GM12878 (cell line): ENCODE data around the gene NUDT1. TPM values are rescaled to one million over a fixed set of nuclear protein-coding genes. Genes with fewer than 3 reads are reported as not detected.

Experiments used
- EP300 ChIP-seq, 2 experiments: fragments of 150-350 bp in 1 of 2; IDR thresholded peaks; 2 replicates each; pipeline ENCODE4 v1.6.1; 2011 to 2012; ENCODE audit warnings: low read depth in 2 of 2, low read length in 2 of 2, borderline replicate concordance in 1 of 2, improper control_type of control experiment in 1 of 2, inconsistent platforms in 1 of 2; ENCODE audit not compliant: control insufficient read depth in 1 of 2
- FOXM1 ChIP-seq: IDR thresholded peaks from 2 replicates; pipeline ENCODE4 v1.6.1; 2012; ENCODE audit warnings: low read depth, mild to moderate bottlenecking, inconsistent platforms, low read length, moderate library complexity
- MTA3 ChIP-seq: IDR thresholded peaks from 2 replicates; pipeline ENCODE4 v1.6.1; 2012; ENCODE audit warnings: low read length, inconsistent platforms, borderline replicate concordance
- RB1 ChIP-seq: fragments of 450-650 bp; formaldehyde crosslinking; IDR thresholded peaks from 2 replicates; pipeline ENCODE4 v1.6.1; 2017; ENCODE audit warnings: mild to moderate bottlenecking, borderline replicate concordance
- polyA plus RNA-seq, 11 experiments: library from polyadenylated mRNA; depleted of rRNA in 4 of 11; unstranded in 6 of 11; stranded (reverse) in 5 of 11; fragments of >200 nt; fragmentation: Nextera tagmentation in 4 of 11; fragmentation: Illumina TruSeq in 1 of 11; extraction: Ambion mirVana in 4 of 11; extraction: Trizol in 1 of 11; gene quantifications; 1 replicate in 1 of 11; 2 replicates in 10 of 11; pipeline versions ENCODE4 v1.2.1 to v1.2.3, GENCODE V29; 2011 to 2016; ENCODE audit warnings: inconsistent platforms in 2 of 11, missing spikeins in 2 of 11, low read depth in 1 of 11
- total RNA-seq, 4 experiments: library from RNA; depleted of rRNA in 3 of 4; stranded (reverse); fragments of >200 nt in 3 of 4; fragmentation: Illumina TruSeq in 1 of 4; extraction: Trizol in 1 of 4; gene quantifications; 2 replicates each; pipeline versions ENCODE4 v1.2.1 to v1.2.3, GENCODE V29; 2013 to 2021
- TF ChIP-seq, protein P1 (sequence below): fragments of 150-350 bp; IDR thresholded peaks from 2 replicates; pipeline ENCODE4 v1.6.1; 2016; ENCODE audit warnings: low read depth, low read length
- TF ChIP-seq, protein P2 (sequence below): IDR thresholded peaks from 2 replicates; pipeline ENCODE4 v1.6.1; 2012; ENCODE audit warnings: improper control_type of control experiment, low read depth, low read length; ENCODE audit not compliant: insufficient replicate concordance
- TF ChIP-seq, protein P3 (sequence below): IDR thresholded peaks from 2 replicates; pipeline ENCODE4 v1.6.1; 2011; ENCODE audit warnings: mild to moderate bottlenecking, low read depth, low read length, moderate library complexity; ENCODE audit not compliant: insufficient replicate concordance
- TF ChIP-seq, protein P4 (sequence below): fragments of 450-650 bp; IDR thresholded peaks from 2 replicates; pipeline ENCODE4 v1.6.1; 2018; ENCODE audit warnings: mild to moderate bottlenecking, low read depth, moderate library complexity; ENCODE audit not compliant: partially characterized antibody
- TF ChIP-seq, protein P5 (sequence below): IDR thresholded peaks from 2 replicates; pipeline ENCODE4 v1.6.1; 2012; ENCODE audit warnings: low read depth, low read length, improper control_type of control experiment

The NUDT1 gene
- total and polyA plus RNA-seq, 10 of the 15 experiments (the other 5 are each of a cell fraction or from before 2014, with no cell fraction given) = 7.7 to 122 (median 59.2) TPM

DNA sequence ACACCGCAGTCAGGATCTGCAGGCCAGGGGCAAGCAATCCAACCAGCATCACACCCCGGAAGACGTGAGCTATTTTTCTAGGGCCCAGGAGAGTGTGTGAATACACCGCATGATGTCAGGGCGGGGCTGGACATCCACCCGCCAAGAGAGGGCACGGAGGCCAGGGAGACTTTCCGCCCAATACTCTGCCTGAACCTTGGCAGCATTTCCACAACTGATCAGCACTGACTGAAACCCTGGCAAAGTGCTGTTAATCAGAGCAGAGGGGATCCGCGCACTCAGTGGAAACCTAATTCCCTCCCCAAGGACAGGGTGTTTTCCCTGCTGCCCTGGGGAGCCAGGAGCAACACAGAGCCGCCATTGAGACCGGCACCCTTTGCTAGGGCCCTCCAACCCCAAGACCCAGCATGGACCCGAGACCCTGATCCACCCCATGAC is 17.5 kb upstream of the NUDT1 start (continued):
- TF ChIP-seq, protein P1, sequence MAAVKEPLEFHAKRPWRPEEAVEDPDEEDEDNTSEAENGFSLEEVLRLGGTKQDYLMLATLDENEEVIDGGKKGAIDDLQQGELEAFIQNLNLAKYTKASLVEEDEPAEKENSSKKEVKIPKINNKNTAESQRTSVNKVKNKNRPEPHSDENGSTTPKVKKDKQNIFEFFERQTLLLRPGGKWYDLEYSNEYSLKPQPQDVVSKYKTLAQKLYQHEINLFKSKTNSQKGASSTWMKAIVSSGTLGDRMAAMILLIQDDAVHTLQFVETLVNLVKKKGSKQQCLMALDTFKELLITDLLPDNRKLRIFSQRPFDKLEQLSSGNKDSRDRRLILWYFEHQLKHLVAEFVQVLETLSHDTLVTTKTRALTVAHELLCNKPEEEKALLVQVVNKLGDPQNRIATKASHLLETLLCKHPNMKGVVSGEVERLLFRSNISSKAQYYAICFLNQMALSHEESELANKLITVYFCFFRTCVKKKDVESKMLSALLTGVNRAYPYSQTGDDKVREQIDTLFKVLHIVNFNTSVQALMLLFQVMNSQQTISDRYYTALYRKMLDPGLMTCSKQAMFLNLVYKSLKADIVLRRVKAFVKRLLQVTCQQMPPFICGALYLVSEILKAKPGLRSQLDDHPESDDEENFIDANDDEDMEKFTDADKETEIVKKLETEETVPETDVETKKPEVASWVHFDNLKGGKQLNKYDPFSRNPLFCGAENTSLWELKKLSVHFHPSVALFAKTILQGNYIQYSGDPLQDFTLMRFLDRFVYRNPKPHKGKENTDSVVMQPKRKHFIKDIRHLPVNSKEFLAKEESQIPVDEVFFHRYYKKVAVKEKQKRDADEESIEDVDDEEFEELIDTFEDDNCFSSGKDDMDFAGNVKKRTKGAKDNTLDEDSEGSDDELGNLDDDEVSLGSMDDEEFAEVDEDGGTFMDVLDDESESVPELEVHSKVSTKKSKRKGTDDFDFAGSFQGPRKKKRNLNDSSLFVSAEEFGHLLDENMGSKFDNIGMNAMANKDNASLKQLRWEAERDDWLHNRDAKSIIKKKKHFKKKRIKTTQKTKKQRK = no peak
- TF ChIP-seq, protein P2, sequence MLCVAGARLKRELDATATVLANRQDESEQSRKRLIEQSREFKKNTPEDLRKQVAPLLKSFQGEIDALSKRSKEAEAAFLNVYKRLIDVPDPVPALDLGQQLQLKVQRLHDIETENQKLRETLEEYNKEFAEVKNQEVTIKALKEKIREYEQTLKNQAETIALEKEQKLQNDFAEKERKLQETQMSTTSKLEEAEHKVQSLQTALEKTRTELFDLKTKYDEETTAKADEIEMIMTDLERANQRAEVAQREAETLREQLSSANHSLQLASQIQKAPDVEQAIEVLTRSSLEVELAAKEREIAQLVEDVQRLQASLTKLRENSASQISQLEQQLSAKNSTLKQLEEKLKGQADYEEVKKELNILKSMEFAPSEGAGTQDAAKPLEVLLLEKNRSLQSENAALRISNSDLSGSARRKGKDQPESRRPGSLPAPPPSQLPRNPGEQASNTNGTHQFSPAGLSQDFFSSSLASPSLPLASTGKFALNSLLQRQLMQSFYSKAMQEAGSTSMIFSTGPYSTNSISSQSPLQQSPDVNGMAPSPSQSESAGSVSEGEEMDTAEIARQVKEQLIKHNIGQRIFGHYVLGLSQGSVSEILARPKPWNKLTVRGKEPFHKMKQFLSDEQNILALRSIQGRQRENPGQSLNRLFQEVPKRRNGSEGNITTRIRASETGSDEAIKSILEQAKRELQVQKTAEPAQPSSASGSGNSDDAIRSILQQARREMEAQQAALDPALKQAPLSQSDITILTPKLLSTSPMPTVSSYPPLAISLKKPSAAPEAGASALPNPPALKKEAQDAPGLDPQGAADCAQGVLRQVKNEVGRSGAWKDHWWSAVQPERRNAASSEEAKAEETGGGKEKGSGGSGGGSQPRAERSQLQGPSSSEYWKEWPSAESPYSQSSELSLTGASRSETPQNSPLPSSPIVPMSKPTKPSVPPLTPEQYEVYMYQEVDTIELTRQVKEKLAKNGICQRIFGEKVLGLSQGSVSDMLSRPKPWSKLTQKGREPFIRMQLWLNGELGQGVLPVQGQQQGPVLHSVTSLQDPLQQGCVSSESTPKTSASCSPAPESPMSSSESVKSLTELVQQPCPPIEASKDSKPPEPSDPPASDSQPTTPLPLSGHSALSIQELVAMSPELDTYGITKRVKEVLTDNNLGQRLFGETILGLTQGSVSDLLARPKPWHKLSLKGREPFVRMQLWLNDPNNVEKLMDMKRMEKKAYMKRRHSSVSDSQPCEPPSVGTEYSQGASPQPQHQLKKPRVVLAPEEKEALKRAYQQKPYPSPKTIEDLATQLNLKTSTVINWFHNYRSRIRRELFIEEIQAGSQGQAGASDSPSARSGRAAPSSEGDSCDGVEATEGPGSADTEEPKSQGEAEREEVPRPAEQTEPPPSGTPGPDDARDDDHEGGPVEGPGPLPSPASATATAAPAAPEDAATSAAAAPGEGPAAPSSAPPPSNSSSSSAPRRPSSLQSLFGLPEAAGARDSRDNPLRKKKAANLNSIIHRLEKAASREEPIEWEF = no peak
- TF ChIP-seq, protein P3, sequence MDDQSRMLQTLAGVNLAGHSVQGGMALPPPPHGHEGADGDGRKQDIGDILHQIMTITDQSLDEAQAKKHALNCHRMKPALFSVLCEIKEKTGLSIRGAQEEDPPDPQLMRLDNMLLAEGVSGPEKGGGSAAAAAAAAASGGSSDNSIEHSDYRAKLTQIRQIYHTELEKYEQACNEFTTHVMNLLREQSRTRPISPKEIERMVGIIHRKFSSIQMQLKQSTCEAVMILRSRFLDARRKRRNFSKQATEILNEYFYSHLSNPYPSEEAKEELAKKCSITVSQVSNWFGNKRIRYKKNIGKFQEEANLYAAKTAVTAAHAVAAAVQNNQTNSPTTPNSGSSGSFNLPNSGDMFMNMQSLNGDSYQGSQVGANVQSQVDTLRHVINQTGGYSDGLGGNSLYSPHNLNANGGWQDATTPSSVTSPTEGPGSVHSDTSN = no peak
- TF ChIP-seq, protein P4, sequence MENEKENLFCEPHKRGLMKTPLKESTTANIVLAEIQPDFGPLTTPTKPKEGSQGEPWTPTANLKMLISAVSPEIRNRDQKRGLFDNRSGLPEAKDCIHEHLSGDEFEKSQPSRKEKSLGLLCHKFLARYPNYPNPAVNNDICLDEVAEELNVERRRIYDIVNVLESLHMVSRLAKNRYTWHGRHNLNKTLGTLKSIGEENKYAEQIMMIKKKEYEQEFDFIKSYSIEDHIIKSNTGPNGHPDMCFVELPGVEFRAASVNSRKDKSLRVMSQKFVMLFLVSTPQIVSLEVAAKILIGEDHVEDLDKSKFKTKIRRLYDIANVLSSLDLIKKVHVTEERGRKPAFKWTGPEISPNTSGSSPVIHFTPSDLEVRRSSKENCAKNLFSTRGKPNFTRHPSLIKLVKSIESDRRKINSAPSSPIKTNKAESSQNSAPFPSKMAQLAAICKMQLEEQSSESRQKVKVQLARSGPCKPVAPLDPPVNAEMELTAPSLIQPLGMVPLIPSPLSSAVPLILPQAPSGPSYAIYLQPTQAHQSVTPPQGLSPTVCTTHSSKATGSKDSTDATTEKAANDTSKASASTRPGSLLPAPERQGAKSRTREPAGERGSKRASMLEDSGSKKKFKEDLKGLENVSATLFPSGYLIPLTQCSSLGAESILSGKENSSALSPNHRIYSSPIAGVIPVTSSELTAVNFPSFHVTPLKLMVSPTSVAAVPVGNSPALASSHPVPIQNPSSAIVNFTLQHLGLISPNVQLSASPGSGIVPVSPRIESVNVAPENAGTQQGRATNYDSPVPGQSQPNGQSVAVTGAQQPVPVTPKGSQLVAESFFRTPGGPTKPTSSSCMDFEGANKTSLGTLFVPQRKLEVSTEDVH = no peak
- TF ChIP-seq FOXM1 = no peak
- no peak for TF ChIP-seq EP300 (IDR thresholded peaks at IDR 0.05; ENCODE audit: borderline replicate concordance in 1 of 2, control insufficient read depth in 1 of 2, low read depth in 2 of 2, low read length in 2 of 2)
- TF ChIP-seq, protein P5, sequence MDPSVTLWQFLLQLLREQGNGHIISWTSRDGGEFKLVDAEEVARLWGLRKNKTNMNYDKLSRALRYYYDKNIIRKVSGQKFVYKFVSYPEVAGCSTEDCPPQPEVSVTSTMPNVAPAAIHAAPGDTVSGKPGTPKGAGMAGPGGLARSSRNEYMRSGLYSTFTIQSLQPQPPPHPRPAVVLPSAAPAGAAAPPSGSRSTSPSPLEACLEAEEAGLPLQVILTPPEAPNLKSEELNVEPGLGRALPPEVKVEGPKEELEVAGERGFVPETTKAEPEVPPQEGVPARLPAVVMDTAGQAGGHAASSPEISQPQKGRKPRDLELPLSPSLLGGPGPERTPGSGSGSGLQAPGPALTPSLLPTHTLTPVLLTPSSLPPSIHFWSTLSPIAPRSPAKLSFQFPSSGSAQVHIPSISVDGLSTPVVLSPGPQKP = no peak
- TF ChIP-seq MTA3 = no peak
- TF ChIP-seq RB1 = no peak
